IMR-90 (cell line): ENCODE results near the gene TUSC2.

Experiments used
- BHLHE40 ChIP-seq: fragments of 150-350 bp; IDR thresholded peaks from 2 replicates; pipeline ENCODE4 v1.6.1; 2016; ENCODE audit warnings: mild to moderate bottlenecking, low read depth, low read length
- CEBPB ChIP-seq: IDR thresholded peaks from 2 replicates; pipeline ENCODE4 v1.6.1; 2012; ENCODE audit warnings: low read depth, low read length, improper control_type of control experiment
- CHD1 ChIP-seq: IDR thresholded peaks from 2 replicates; pipeline ENCODE4 v1.6.1; 2012; ENCODE audit warnings: low read depth, low read length, improper control_type of control experiment
- MAFK ChIP-seq: IDR thresholded peaks from 2 replicates; pipeline ENCODE4 v1.6.1; 2012; ENCODE audit warnings: low read depth, low read length, improper control_type of control experiment
- MXI1 ChIP-seq: IDR thresholded peaks from 2 replicates; pipeline ENCODE4 v1.6.1; 2012; ENCODE audit warnings: low read depth, mild to moderate bottlenecking, low read length, moderate library complexity, borderline replicate concordance
- POLR2A ChIP-seq: IDR thresholded peaks from 2 replicates; pipeline ENCODE4 v1.6.1; 2012; ENCODE audit warnings: mild to moderate bottlenecking, low read depth, low read length
- RAD21 ChIP-seq: IDR thresholded peaks from 2 replicates; pipeline ENCODE4 v1.6.1; 2012; ENCODE audit warnings: low read length, improper control_type of control experiment
- TF ChIP-seq, protein P1 (sequence below): conservative IDR thresholded peaks from 2 replicates; pipeline ENCODE4 v1.5.1; 2012; ENCODE audit warnings: mild to moderate bottlenecking, low read depth, low read length, improper control_type of control experiment
- TF ChIP-seq, protein P2 (sequence below): fragments of 150-350 bp; IDR thresholded peaks from 2 replicates; pipeline ENCODE4 v1.6.1; 2017; ENCODE audit warnings: mild to moderate bottlenecking, antibody characterized with exemption, low read length, low read depth

DNA sequence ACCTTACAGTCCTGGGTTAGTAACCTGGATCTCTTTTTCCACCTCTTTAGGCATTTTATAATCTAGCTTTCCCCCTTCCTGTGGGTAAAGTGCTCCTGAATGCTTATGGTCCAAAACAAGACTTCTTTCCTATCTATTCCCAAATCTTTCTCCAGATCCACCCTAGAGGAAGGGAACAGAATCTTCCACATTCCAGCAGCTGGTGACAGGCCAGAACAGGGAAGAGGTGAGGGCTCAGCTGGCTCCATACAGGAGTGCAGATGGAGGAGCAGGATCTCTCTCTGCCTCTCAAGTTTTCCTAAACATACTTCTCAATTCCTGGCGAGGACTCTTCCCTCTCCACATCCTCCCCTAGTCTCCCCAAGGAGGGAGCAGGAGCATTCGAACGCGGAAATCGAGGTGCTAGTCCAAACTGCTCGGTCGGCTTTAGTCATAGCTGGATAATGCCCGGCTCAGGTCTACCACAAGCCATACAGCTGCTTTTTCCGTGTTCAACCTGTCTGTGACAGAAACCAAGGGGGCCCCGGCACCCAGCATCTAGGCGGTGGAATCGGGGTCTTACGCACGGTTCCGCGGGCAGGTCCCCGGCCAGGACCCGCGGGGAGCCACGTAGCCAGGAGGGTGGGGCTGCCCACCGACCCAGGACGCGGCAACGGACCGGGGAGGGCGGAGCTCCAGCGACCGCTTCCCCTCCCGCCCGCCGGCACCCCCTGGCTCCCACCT lies 8.6 kb upstream of the TUSC2 start:
- TF ChIP-seq, protein P1, sequence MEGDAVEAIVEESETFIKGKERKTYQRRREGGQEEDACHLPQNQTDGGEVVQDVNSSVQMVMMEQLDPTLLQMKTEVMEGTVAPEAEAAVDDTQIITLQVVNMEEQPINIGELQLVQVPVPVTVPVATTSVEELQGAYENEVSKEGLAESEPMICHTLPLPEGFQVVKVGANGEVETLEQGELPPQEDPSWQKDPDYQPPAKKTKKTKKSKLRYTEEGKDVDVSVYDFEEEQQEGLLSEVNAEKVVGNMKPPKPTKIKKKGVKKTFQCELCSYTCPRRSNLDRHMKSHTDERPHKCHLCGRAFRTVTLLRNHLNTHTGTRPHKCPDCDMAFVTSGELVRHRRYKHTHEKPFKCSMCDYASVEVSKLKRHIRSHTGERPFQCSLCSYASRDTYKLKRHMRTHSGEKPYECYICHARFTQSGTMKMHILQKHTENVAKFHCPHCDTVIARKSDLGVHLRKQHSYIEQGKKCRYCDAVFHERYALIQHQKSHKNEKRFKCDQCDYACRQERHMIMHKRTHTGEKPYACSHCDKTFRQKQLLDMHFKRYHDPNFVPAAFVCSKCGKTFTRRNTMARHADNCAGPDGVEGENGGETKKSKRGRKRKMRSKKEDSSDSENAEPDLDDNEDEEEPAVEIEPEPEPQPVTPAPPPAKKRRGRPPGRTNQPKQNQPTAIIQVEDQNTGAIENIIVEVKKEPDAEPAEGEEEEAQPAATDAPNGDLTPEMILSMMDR: no peak
- TF ChIP-seq POLR2A (no peak), MAFK (no peak), CHD1 (no peak), MXI1 (no peak), CEBPB (no peak), RAD21 (no peak), BHLHE40 (no peak)
- TF ChIP-seq, protein P2, sequence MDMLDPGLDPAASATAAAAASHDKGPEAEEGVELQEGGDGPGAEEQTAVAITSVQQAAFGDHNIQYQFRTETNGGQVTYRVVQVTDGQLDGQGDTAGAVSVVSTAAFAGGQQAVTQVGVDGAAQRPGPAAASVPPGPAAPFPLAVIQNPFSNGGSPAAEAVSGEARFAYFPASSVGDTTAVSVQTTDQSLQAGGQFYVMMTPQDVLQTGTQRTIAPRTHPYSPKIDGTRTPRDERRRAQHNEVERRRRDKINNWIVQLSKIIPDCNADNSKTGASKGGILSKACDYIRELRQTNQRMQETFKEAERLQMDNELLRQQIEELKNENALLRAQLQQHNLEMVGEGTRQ: no peak
